PFSK-1 (cell line): ENCODE measurements around the gene TMEM100.

Experiments
- FOXP2 ChIP-seq: optimal IDR thresholded peaks from 2 replicates; pipeline ENCODE3; 2011; ENCODE audit warnings: borderline replicate concordance, control low read depth, inconsistent platforms; ENCODE audit not compliant: insufficient read depth; ENCODE audit errors: extremely low read length, extremely low read depth
- POLR2AphosphoS5 ChIP-seq: IDR thresholded peaks from 2 replicates; pipeline ENCODE4 v1.6.1; 2012; ENCODE audit warnings: low read depth, mild to moderate bottlenecking, control low read depth, low read length, moderate library complexity
- SIN3A ChIP-seq: IDR thresholded peaks from 2 replicates; pipeline ENCODE4 v1.6.1; 2012; ENCODE audit warnings: mild to moderate bottlenecking, low read length, moderate library complexity, borderline replicate concordance; ENCODE audit not compliant: insufficient read depth
- TAF1 ChIP-seq: IDR thresholded peaks from 2 replicates; pipeline ENCODE4 v1.6.1; 2012; ENCODE audit warnings: low read length, control low read depth, borderline replicate concordance; ENCODE audit not compliant: insufficient read depth
- TF ChIP-seq, protein P1 (sequence below), 2 experiments: IDR thresholded peaks; 2 replicates each; pipeline versions ENCODE4 v1.6.1 to v1.8.0; 2011 to 2012; ENCODE audit warnings: low read depth in 2 of 2, low read length in 2 of 2, control low read depth in 1 of 2, inconsistent platforms in 1 of 2, mild to moderate bottlenecking in 1 of 2, moderate library complexity in 1 of 2; ENCODE audit not compliant: insufficient read depth in 1 of 2

TMEM100 gene

DNA sequence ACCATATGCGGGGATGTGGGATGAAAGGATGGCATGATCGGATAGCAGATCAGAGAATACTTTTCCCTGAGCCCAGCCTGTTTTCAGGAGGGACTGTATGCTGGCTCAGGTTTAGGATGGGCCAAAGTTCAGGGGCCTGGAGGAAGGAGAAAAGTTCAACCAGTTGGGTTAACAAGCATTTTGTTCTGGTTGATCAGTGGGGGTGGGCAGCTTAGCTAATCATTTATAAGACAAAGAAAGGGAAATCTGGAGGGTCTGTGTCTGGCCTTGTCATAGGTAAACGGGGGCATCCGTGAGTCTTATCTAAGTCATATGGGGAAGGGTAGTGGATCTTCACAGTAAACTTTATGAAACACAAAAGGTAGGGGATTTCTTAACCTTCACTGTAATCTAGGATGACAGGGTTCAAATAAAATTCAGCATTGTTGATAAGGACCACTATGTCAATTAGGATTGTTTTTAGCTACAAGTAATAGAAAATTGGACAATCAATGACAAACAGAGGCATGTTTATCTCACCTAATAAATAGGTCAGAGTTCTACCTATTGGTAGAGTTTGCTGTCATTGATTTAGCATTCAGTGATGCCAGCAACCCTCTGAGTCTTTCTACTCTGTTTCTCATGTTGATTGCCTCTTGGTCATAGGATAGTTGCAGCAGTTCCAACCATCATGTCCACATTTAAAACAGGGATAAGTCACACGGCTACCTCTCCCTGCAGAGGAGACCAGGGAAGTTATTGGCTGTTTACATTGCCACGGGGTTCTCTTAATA is 39.6 kb upstream of the TMEM100 start:
- TF ChIP-seq, protein P1, sequence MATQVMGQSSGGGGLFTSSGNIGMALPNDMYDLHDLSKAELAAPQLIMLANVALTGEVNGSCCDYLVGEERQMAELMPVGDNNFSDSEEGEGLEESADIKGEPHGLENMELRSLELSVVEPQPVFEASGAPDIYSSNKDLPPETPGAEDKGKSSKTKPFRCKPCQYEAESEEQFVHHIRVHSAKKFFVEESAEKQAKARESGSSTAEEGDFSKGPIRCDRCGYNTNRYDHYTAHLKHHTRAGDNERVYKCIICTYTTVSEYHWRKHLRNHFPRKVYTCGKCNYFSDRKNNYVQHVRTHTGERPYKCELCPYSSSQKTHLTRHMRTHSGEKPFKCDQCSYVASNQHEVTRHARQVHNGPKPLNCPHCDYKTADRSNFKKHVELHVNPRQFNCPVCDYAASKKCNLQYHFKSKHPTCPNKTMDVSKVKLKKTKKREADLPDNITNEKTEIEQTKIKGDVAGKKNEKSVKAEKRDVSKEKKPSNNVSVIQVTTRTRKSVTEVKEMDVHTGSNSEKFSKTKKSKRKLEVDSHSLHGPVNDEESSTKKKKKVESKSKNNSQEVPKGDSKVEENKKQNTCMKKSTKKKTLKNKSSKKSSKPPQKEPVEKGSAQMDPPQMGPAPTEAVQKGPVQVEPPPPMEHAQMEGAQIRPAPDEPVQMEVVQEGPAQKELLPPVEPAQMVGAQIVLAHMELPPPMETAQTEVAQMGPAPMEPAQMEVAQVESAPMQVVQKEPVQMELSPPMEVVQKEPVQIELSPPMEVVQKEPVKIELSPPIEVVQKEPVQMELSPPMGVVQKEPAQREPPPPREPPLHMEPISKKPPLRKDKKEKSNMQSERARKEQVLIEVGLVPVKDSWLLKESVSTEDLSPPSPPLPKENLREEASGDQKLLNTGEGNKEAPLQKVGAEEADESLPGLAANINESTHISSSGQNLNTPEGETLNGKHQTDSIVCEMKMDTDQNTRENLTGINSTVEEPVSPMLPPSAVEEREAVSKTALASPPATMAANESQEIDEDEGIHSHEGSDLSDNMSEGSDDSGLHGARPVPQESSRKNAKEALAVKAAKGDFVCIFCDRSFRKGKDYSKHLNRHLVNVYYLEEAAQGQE (IDR thresholded peaks at IDR 0.05; ENCODE audit: insufficient read depth in 1 of 2, low read depth in 2 of 2, low read length in 2 of 2) = no peak
- TF ChIP-seq SIN3A (no peak), POLR2AphosphoS5 (no peak)

DNA sequence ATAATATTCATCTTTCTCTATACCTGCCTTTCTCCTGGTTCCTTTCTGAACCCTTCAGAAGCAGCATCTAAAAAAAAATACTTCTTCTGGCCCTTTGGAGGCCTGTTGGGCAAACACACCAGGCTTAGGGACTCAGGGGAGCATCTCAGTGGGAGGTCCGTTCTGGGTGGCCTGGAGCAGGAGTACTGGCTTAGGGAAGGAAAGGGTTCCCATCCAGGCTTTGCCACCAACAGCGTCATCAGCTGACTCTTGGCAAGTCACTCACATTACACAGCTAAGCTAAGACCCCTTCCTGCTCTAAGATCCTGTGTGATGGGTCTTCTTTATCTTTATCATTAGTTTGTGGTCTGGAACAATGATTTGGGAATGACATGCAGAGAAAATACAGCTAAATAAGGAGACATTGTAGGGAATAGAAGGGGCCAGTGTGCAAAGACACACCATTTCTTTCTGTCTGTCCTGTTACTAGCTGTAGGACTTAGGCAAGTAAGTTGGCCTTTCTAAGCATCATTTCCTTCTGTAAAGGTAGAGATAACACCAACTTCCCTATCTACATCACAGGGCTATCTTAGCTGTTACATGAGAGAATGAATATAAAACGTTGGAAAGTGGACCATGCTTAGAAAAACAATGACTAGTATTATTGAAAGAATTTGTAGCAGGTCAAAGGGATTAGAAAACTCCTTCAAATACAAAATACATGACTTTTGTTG is 38.1 kb upstream of the TMEM100 start:
- TF ChIP-seq POLR2AphosphoS5 (no peak), TAF1 (no peak), FOXP2 (no peak), SIN3A (no peak)
- TF ChIP-seq, protein P1 (IDR thresholded peaks at IDR 0.05; ENCODE audit: insufficient read depth in 1 of 2, low read depth in 2 of 2, low read length in 2 of 2) = no peak

DNA sequence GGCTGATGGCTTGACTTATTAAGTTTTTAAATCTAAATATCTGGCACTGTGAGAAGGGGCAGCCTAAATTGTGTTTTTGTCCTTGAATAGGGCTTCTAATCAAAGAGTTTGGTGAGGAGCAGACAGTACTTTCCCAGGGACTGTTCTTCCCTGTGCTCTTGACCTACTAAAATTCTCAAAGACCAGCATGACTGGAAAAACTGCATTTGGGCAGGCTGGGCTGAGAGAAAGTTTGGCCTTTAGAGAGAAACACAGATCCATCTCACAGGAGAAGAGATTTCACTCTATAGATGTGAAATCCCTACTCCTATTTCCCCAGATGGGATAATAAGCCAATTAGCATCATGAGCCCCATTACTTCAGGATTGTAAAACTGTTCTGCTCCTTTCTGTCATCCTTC is 35.5 kb upstream of the TMEM100 start:
- TF ChIP-seq, protein P1 (IDR thresholded peaks at IDR 0.05; ENCODE audit: insufficient read depth in 1 of 2, low read depth in 2 of 2, low read length in 2 of 2) = no peak
- TF ChIP-seq TAF1 (no peak), FOXP2 (no peak), POLR2AphosphoS5 (no peak), SIN3A (no peak)

DNA sequence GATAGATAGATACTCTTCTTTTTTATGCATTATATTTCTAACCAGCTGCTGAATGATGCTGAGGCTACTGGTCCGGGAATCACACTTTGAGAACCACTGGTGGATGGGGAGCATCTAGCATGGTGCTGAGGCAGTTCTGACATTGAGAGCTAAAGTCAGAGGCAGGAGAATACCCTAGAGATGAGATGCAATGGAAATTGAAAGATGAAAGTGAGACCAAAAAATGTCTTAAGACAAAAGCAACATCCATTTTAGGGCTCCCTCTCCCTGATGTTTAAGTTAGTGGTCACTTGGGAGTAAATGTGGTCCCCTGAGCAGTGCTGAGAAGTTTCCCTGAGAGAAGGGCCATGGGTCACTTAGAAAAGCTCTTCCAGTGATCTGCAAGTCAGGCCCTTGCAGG is 35.0 kb upstream of the TMEM100 start:
- no peak for TF ChIP-seq TAF1
- no peak for TF ChIP-seq POLR2AphosphoS5
- no peak for TF ChIP-seq FOXP2
- TF ChIP-seq, protein P1 (IDR thresholded peaks at IDR 0.05; ENCODE audit: insufficient read depth in 1 of 2, low read depth in 2 of 2, low read length in 2 of 2) = no peak
- TF ChIP-seq SIN3A = no peak
